ENCODE results near the gene ASXL1.

ASXL1 gene

DNA sequence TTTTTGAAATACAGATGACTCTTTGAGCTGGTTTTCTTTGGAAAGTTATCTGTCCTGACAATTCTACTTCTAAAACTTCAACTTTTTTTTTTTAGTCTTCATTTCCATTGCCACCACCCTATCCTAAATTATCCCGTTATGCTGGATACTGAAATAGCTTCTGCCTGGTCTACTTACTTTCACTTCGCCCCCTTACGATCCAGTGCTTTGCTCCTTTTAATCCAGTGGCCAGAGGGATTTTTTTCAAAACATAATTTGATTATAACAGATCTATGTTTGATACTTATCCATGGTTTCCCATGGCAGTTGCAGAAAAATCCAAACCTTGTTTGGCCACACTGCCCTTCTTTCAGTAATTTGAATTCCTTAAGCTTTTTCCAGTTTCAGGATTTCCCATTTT, 27.4 kb downstream of the ASXL1 start:
- no peak overlapping the region for H2BK15ac ChIP-seq (ENCODE audit: low read length)
- no peak overlapping the region for H4K91ac ChIP-seq (ENCODE audit: low read depth, low read length, poor library complexity)
- no peak for DNase-seq (ENCODE audit: low spot score)
- H3K4me2 ChIP-seq (ENCODE audit: insufficient read depth, low read length, poor library complexity, severe bottlenecking) = no peak overlapping the region
- H2BK12ac ChIP-seq (ENCODE audit: low read length) = no peak overlapping the region
- no peak overlapping the region for H3K9ac ChIP-seq (ENCODE audit: low read depth, low read length, poor library complexity)
- H3K9me3 ChIP-seq (replicated peaks in 1 of 2; ENCODE audit: control insufficient read depth in 2 of 2, insufficient read depth in 1 of 2, low read depth in 1 of 2, low read length in 2 of 2) = no peaks in the 10 kb centered on the region
- no peak overlapping the region for H2BK5ac ChIP-seq (ENCODE audit: low read length)
- H3K4me3 ChIP-seq (ENCODE audit: low read length in 2 of 2) = no peak overlapping the region
- H3K79me1 ChIP-seq (ENCODE audit: low read depth, low read length) = peaks cover 3% of the 10 kb centered on the region
- no peak overlapping the region for H3K18ac ChIP-seq (ENCODE audit: low read length)
- 100% methylated on average over 1 of the region's 3 CpGs; no CpG with 5 or more reads in 1 of the 2 donors for WGBS, 2 donors (ENCODE audit: extremely low coverage in 2 of 2, insufficient read length in 2 of 2, insufficient replicate concordance in 1 of 2)
- no peak overlapping the region for H3K4ac ChIP-seq (ENCODE audit: low read length)
- no peak overlapping the region for H2AK5ac ChIP-seq (ENCODE audit: low read depth, low read length)
- no peak overlapping the region for H3K27ac ChIP-seq (replicated peaks; ENCODE audit: low read length)
- peaks cover 0 to 9% of the 10 kb centered on the region in 2 donors for H3K4me1 ChIP-seq (ENCODE audit: control insufficient read depth in 2 of 2, insufficient read depth in 1 of 2, low read depth in 1 of 2, low read length in 2 of 2)
- H3K14ac ChIP-seq (ENCODE audit: low read length) = no peak overlapping the region
- H4K8ac ChIP-seq (ENCODE audit: low read depth, low read length) = no peak overlapping the region
- H2AFZ ChIP-seq (ENCODE audit: low read length) = no peak overlapping the region
- H3K27me3 ChIP-seq (ENCODE audit: control insufficient read depth in 3 of 3, insufficient read depth in 3 of 3, low read depth in 1 of 3, low read length in 3 of 3) = no peaks in the 10 kb centered on the region
- H3K36me3 ChIP-seq (replicated peaks in 1 of 2; ENCODE audit: control insufficient read depth in 2 of 2, insufficient read depth in 2 of 2, low read length in 2 of 2) = peaks cover 0 to 67% of the 10 kb centered on the region in 2 donors
- no peak overlapping the region for H2BK120ac ChIP-seq (ENCODE audit: low read depth, low read length)
- H3K23ac ChIP-seq (ENCODE audit: low read depth, low read length, poor library complexity) = no peak overlapping the region

DNA sequence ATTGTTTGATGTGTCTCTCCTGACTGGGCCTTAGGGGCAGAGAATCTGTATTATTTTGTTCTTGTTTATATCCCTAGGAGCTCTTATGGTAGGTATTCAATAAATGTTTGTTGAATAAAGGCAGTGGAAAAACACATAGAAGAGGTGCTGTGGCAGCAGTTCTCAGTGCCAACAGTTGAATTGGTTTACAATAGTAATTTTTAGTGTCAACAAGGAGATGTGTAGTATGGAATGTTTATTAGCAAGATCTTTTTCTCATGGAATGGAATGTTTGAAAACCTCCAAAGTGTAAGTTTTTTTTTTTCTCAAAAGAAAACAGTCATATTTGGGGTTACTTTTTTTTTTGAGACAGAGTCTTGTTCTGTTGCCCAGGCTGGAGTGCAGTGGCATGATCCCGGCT, 28.0 kb downstream of the ASXL1 start:
- no peak overlapping the region for H3K4ac ChIP-seq (ENCODE audit: low read length)
- no peak overlapping the region for H4K8ac ChIP-seq (ENCODE audit: low read depth, low read length)
- H3K9me3 ChIP-seq (replicated peaks in 1 of 2; ENCODE audit: control insufficient read depth in 2 of 2, insufficient read depth in 1 of 2, low read depth in 1 of 2, low read length in 2 of 2) = no peaks in the 10 kb centered on the region
- no peak overlapping the region for H2AK5ac ChIP-seq (ENCODE audit: low read depth, low read length)
- no peak for DNase-seq (ENCODE audit: low spot score)
- H3K14ac ChIP-seq (ENCODE audit: low read length) = no peak overlapping the region
- H3K9ac ChIP-seq (ENCODE audit: low read depth, low read length, poor library complexity) = no peak overlapping the region
- no peak overlapping the region for H3K4me3 ChIP-seq (ENCODE audit: low read length in 2 of 2)
- peaks cover 3% of the 10 kb centered on the region for H3K79me1 ChIP-seq (ENCODE audit: low read depth, low read length)
- H3K36me3 ChIP-seq (replicated peaks in 1 of 2; ENCODE audit: control insufficient read depth in 2 of 2, insufficient read depth in 2 of 2, low read length in 2 of 2) = peaks cover 0 to 67% of the 10 kb centered on the region in 2 donors
- no peak overlapping the region for H2BK12ac ChIP-seq (ENCODE audit: low read length)
- H3K18ac ChIP-seq (ENCODE audit: low read length) = no peak overlapping the region
- no peak overlapping the region for H4K91ac ChIP-seq (ENCODE audit: low read depth, low read length, poor library complexity)
- peaks cover 0 to 9% of the 10 kb centered on the region in 2 donors for H3K4me1 ChIP-seq (ENCODE audit: control insufficient read depth in 2 of 2, insufficient read depth in 1 of 2, low read depth in 1 of 2, low read length in 2 of 2)
- H3K27me3 ChIP-seq (ENCODE audit: control insufficient read depth in 3 of 3, insufficient read depth in 3 of 3, low read depth in 1 of 3, low read length in 3 of 3) = no peaks in the 10 kb centered on the region
- no CpG with 5 or more reads among the region's 1 CpG for WGBS, 2 donors (ENCODE audit: extremely low coverage in 2 of 2, insufficient read length in 2 of 2, insufficient replicate concordance in 1 of 2)
- no peak overlapping the region for H2BK120ac ChIP-seq (ENCODE audit: low read depth, low read length)
- H2BK15ac ChIP-seq (ENCODE audit: low read length) = no peak overlapping the region
- no peak overlapping the region for H3K23ac ChIP-seq (ENCODE audit: low read depth, low read length, poor library complexity)
- no peak overlapping the region for H3K27ac ChIP-seq (replicated peaks; ENCODE audit: low read length)
- H2BK5ac ChIP-seq (ENCODE audit: low read length) = no peak overlapping the region
- no peak overlapping the region for H2AFZ ChIP-seq (ENCODE audit: low read length)
- H3K4me2 ChIP-seq (ENCODE audit: insufficient read depth, low read length, poor library complexity, severe bottlenecking) = no peak overlapping the region

DNA sequence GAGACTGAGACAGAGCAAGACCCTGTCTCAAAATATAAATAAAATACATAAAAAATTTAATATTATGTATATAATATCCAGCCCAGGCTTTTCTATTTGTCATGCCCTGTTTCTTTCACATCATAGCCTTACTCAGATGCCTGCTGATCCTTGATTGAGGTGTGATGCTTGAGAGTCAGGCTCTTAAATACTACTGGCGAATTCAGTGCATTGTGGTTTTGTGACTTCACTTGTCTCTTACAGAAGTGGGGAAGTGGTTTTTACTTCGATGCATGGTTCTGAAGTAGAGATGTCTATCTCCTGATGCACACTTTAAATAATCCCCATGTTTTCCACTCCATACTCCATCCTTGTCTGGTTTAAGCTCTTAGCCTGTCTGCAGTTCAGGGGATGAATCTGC, 29.1 kb downstream of the ASXL1 start:
- H3K4ac ChIP-seq (ENCODE audit: low read length) = no peak overlapping the region
- H3K23ac ChIP-seq (ENCODE audit: low read depth, low read length, poor library complexity) = no peak overlapping the region
- no peaks in the 10 kb centered on the region for H3K9me3 ChIP-seq (replicated peaks in 1 of 2; ENCODE audit: control insufficient read depth in 2 of 2, insufficient read depth in 1 of 2, low read depth in 1 of 2, low read length in 2 of 2)
- no peak overlapping the region for H3K27ac ChIP-seq (replicated peaks; ENCODE audit: low read length)
- no peak overlapping the region for H2BK120ac ChIP-seq (ENCODE audit: low read depth, low read length)
- no peak overlapping the region for H2AFZ ChIP-seq (ENCODE audit: low read length)
- H3K36me3 ChIP-seq (replicated peaks in 1 of 2; ENCODE audit: control insufficient read depth in 2 of 2, insufficient read depth in 2 of 2, low read length in 2 of 2) = peaks cover 3 to 68% of the 10 kb centered on the region in 2 donors
- DNase-seq (ENCODE audit: low spot score) = no peak
- H3K27me3 ChIP-seq (ENCODE audit: control insufficient read depth in 3 of 3, insufficient read depth in 3 of 3, low read depth in 1 of 3, low read length in 3 of 3) = no peaks in the 10 kb centered on the region
- H4K91ac ChIP-seq (ENCODE audit: low read depth, low read length, poor library complexity) = no peak overlapping the region
- H3K14ac ChIP-seq (ENCODE audit: low read length) = no peak overlapping the region
- no peak overlapping the region for H3K4me3 ChIP-seq (ENCODE audit: low read length in 2 of 2)
- H3K79me1 ChIP-seq (ENCODE audit: low read depth, low read length) = peaks cover 3% of the 10 kb centered on the region
- no peak overlapping the region for H3K9ac ChIP-seq (ENCODE audit: low read depth, low read length, poor library complexity)
- H3K4me2 ChIP-seq (ENCODE audit: insufficient read depth, low read length, poor library complexity, severe bottlenecking) = no peak overlapping the region
- no peak overlapping the region for H2BK5ac ChIP-seq (ENCODE audit: low read length)
- H2AK5ac ChIP-seq (ENCODE audit: low read depth, low read length) = no peak overlapping the region
- H3K4me1 ChIP-seq (ENCODE audit: control insufficient read depth in 2 of 2, insufficient read depth in 1 of 2, low read depth in 1 of 2, low read length in 2 of 2) = peaks cover 0 to 9% of the 10 kb centered on the region in 2 donors
- no peak overlapping the region for H2BK15ac ChIP-seq (ENCODE audit: low read length)
- no peak overlapping the region for H3K18ac ChIP-seq (ENCODE audit: low read length)
- no CpG with 5 or more reads among the region's 2 CpGs for WGBS, 2 donors (ENCODE audit: extremely low coverage in 2 of 2, insufficient read length in 2 of 2, insufficient replicate concordance in 1 of 2)
- H4K8ac ChIP-seq (ENCODE audit: low read depth, low read length) = no peak overlapping the region
- no peak overlapping the region for H2BK12ac ChIP-seq (ENCODE audit: low read length)

DNA sequence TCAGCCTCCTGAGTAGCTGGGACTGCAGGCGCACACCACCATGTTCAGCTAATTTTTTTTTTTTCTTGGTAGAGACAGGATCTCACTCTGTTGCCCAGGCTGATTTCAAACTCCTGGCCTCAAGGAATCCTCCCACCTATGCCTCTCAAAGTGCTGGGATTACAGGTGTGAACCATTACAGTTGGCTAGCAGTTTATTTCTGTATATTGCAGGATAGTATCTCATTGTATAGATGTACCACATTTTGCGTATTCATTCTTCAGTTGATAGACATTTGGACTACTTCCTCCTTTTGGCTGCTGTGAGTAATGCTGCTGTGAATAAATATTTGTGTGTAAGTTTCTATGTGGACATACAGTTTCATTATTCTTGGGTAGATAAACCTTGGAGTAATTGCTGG, 32.9 kb downstream of the ASXL1 start:
- Histone ChIP-seq H2AK5ac (ENCODE audit: low read depth, low read length) (no peak overlapping the region), H4K91ac (ENCODE audit: low read depth, low read length, poor library complexity) (no peak overlapping the region), H2BK12ac (ENCODE audit: low read length) (no peak overlapping the region), H3K9ac (ENCODE audit: low read depth, low read length, poor library complexity) (no peak overlapping the region), H3K79me1 (ENCODE audit: low read depth, low read length) (peaks cover 3% of the 10 kb centered on the region), H3K4me3 (ENCODE audit: low read length in 2 of 2) (no peak overlapping the region), H3K4me2 (ENCODE audit: insufficient read depth, low read length, poor library complexity, severe bottlenecking) (no peak overlapping the region), H3K36me3 (replicated peaks in 1 of 2; ENCODE audit: control insufficient read depth in 2 of 2, insufficient read depth in 2 of 2, low read length in 2 of 2) (peaks cover 3 to 76% of the 10 kb centered on the region in 2 donors), H2BK15ac (ENCODE audit: low read length) (no peak overlapping the region), H3K4ac (ENCODE audit: low read length) (no peak overlapping the region), H2BK120ac (ENCODE audit: low read depth, low read length) (no peak overlapping the region), H2BK5ac (ENCODE audit: low read length) (no peak overlapping the region), H3K27me3 (ENCODE audit: control insufficient read depth in 3 of 3, insufficient read depth in 3 of 3, low read depth in 1 of 3, low read length in 3 of 3) (no peaks in the 10 kb centered on the region), H3K14ac (ENCODE audit: low read length) (no peak overlapping the region), H3K23ac (ENCODE audit: low read depth, low read length, poor library complexity) (no peak overlapping the region), H4K8ac (ENCODE audit: low read depth, low read length) (no peak overlapping the region), H3K9me3 (replicated peaks in 1 of 2; ENCODE audit: control insufficient read depth in 2 of 2, insufficient read depth in 1 of 2, low read depth in 1 of 2, low read length in 2 of 2) (peaks cover 0 to 7% of the 10 kb centered on the region in 2 donors), H2AFZ (ENCODE audit: low read length) (no peak overlapping the region), H3K27ac (replicated peaks; ENCODE audit: low read length) (no peak overlapping the region), H3K18ac (ENCODE audit: low read length) (no peak overlapping the region), H3K4me1 (ENCODE audit: control insufficient read depth in 2 of 2, insufficient read depth in 1 of 2, low read depth in 1 of 2, low read length in 2 of 2) (no peaks in the 10 kb centered on the region)
- WGBS, 2 donors (ENCODE audit: extremely low coverage in 2 of 2, insufficient read length in 2 of 2, insufficient replicate concordance in 1 of 2) = no CpG with 5 or more reads among the region's 2 CpGs
- no peak for DNase-seq (ENCODE audit: low spot score)
